IMR-90 (cell line): ENCODE measurements around the gene HADHA. TPM values are rescaled to one million over a fixed set of nuclear protein-coding genes. Genes with fewer than 3 reads are reported as not detected.

Experiments used
- ATAC-seq: fragments of 200-7000 bp; cut with Tn5 transposase; 2 replicates; pipeline ENCODE4 v1.9.1; 2020; ENCODE audit warnings: low read depth, mild to moderate bottlenecking, moderate library complexity
- BruUV-seq: library from RNA; stranded (reverse); fragments of 400-500 nt; replicated peaks from 2 replicates; lab custom pipeline; 2021; lab: Mats Ljungman, UMichigan
- CTCF ChIA-PET: fragments of 300-600 bp; formaldehyde crosslinking; extraction: SDS; loops from one replicate; lab custom pipeline; 2021; ENCODE audit warnings: antibody characterized with exemption; lab: Yijun Ruan, JAX
- POLR2A ChIA-PET: fragments of 300-600 bp; sonication (Branson Sonifier 250); formaldehyde crosslinking; loops from one replicate; lab custom pipeline; 2022; ENCODE audit warnings: antibody characterized with exemption; ENCODE audit not compliant: unreplicated experiment; lab: Charles Lee
- DNase-seq: peaks from one replicate; pipeline ENCODE4 v3.0.0; 2013
- H2AFZ ChIP-seq: replicated peaks from 2 replicates; pipeline ENCODE3; 2013; ENCODE audit warnings: low read length, mild to moderate bottlenecking; ENCODE audit not compliant: poor library complexity
- H2AK5ac ChIP-seq: 2 replicates; pipeline ENCODE4 v1.6.1; 2013; ENCODE audit warnings: low read depth, low read length, inconsistent platforms
- H2AK9ac ChIP-seq: replicated peaks from 2 replicates; pipeline ENCODE3; 2013; ENCODE audit warnings: mild to moderate bottlenecking, low read depth, low read length, moderate library complexity; ENCODE audit not compliant: poor library complexity
- H2BK120ac ChIP-seq: 2 replicates; pipeline ENCODE4 v1.6.1; 2013; ENCODE audit warnings: low read depth, low read length, inconsistent platforms
- H2BK15ac ChIP-seq: 3 replicates; pipeline ENCODE4 v1.6.1; 2013; ENCODE audit warnings: low read depth, low read length, inconsistent platforms
- H2BK20ac ChIP-seq: 2 replicates; pipeline ENCODE4 v1.6.1; 2013; ENCODE audit warnings: low read depth, mild to moderate bottlenecking, inconsistent platforms, low read length, moderate library complexity
- H2BK5ac ChIP-seq: 2 replicates; pipeline ENCODE4 v1.6.1; 2013; ENCODE audit warnings: mild to moderate bottlenecking, low read depth, low read length, inconsistent platforms; ENCODE audit not compliant: poor library complexity, severe bottlenecking
- H3K14ac ChIP-seq: replicated peaks from 2 replicates; pipeline ENCODE4 v1.6.1; 2013; ENCODE audit warnings: low read depth, low read length, inconsistent platforms
- H3K18ac ChIP-seq: 2 replicates; pipeline ENCODE4 v1.6.1; 2013; ENCODE audit warnings: low read depth, low read length, control low read depth
- H3K23ac ChIP-seq: 2 replicates; pipeline ENCODE4 v1.6.1; 2013; ENCODE audit warnings: low read depth, low read length, inconsistent platforms
- H3K27ac ChIP-seq: 2 replicates; pipeline ENCODE4 v1.5.1; 2013; ENCODE audit warnings: mild to moderate bottlenecking, control low read depth, low read length; ENCODE audit not compliant: insufficient read depth
- H3K27me3 ChIP-seq: 2 replicates; pipeline ENCODE4 v1.6.1; 2013; ENCODE audit warnings: low read length; ENCODE audit not compliant: control insufficient read depth, insufficient read depth
- H3K36me3 ChIP-seq: 2 replicates; pipeline ENCODE4 v1.6.1; 2013; ENCODE audit warnings: low read length, mixed read lengths; ENCODE audit not compliant: control insufficient read depth, insufficient read depth
- H3K4ac ChIP-seq: 2 replicates; pipeline ENCODE4 v1.6.1; 2013; ENCODE audit warnings: low read depth, low read length, inconsistent platforms
- H3K4me1 ChIP-seq: 2 replicates; pipeline ENCODE4 v1.6.1; 2013; ENCODE audit warnings: low read length, mixed read lengths; ENCODE audit not compliant: control insufficient read depth, insufficient read depth
- H3K4me2 ChIP-seq: 2 replicates; pipeline ENCODE4 v1.6.1; 2013; ENCODE audit warnings: low read depth, mild to moderate bottlenecking, control low read depth, low read length, moderate library complexity
- H3K4me3 ChIP-seq: 2 replicates; pipeline ENCODE4 v1.5.1; 2013; ENCODE audit warnings: low read depth, mild to moderate bottlenecking, control low read depth, low read length, moderate library complexity; ENCODE audit not compliant: insufficient read depth
- H3K56ac ChIP-seq: 2 replicates; pipeline ENCODE4 v1.6.1; 2013; ENCODE audit warnings: low read length, inconsistent platforms; ENCODE audit not compliant: insufficient read depth; ENCODE audit errors: extremely low read depth
- H3K79me1 ChIP-seq, 2 experiments: 2 replicates each; pipeline ENCODE4 v1.6.1; 2013; ENCODE audit warnings: low read length in 2 of 2, inconsistent platforms in 1 of 2, low read depth in 1 of 2
- H3K9ac ChIP-seq: 2 replicates; pipeline ENCODE4 v1.6.1; 2013; ENCODE audit warnings: low read depth, low read length, control low read depth
- H3K9me1 ChIP-seq: 2 replicates; pipeline ENCODE4 v1.6.1; 2013; ENCODE audit warnings: low read length, inconsistent platforms; ENCODE audit not compliant: insufficient read depth
- H3K9me3 ChIP-seq: 2 replicates; pipeline ENCODE4 v1.6.1; 2013; ENCODE audit warnings: low read length; ENCODE audit not compliant: control insufficient read depth, insufficient read depth
- H4K20me1 ChIP-seq: 2 replicates; pipeline ENCODE4 v1.6.1; 2013; ENCODE audit warnings: low read length, inconsistent platforms; ENCODE audit not compliant: insufficient read depth
- H4K5ac ChIP-seq: 2 replicates; pipeline ENCODE4 v1.6.1; 2013; ENCODE audit warnings: mild to moderate bottlenecking, low read depth, low read length, control low read depth
- H4K8ac ChIP-seq, 2 experiments: 2 replicates each; pipeline ENCODE4 v1.6.1; 2013; ENCODE audit warnings: low read depth in 2 of 2, low read length in 2 of 2, control low read depth in 1 of 2, inconsistent platforms in 1 of 2
- H4K91ac ChIP-seq: 2 replicates; pipeline ENCODE4 v1.6.1; 2013; ENCODE audit warnings: low read depth, low read length, inconsistent platforms; ENCODE audit not compliant: insufficient read depth
- FOS ChIP-seq: fragments of 150-350 bp; IDR thresholded peaks from 2 replicates; pipeline ENCODE4 v1.6.1; 2016; ENCODE audit warnings: low read depth, low read length
- MAZ ChIP-seq: IDR thresholded peaks from 2 replicates; pipeline ENCODE4 v1.6.1; 2012; ENCODE audit warnings: low read depth, mild to moderate bottlenecking, low read length, improper control_type of control experiment, moderate library complexity, borderline replicate concordance
- NFE2L2 ChIP-seq: fragments of 150-350 bp; IDR thresholded peaks from 2 replicates; pipeline ENCODE4 v1.6.1; 2016; ENCODE audit warnings: low read depth, mild to moderate bottlenecking, low read length
- POLR2A ChIP-seq: IDR thresholded peaks from 2 replicates; pipeline ENCODE4 v1.6.1; 2012; ENCODE audit warnings: mild to moderate bottlenecking, low read depth, low read length
- RAD21 ChIP-seq: IDR thresholded peaks from 2 replicates; pipeline ENCODE4 v1.6.1; 2012; ENCODE audit warnings: low read length, improper control_type of control experiment
- SMC3 ChIP-seq: fragments of 150-350 bp; IDR thresholded peaks from 2 replicates; pipeline ENCODE4 v1.6.1; 2016; ENCODE audit warnings: low read depth, mild to moderate bottlenecking, antibody characterized with exemption, low read length, moderate library complexity
- WGBS, 2 experiments: methylation state at CpG; one replicate each; pipeline versions ENCODE4 v1.1.5 to v1.1.7; 2013; ENCODE audit warnings: missing lambda C conversion rate in 2 of 2; ENCODE audit not compliant: insufficient read length in 1 of 2; ENCODE audit errors: extremely low coverage in 2 of 2; 5-methylcytosine and 5-hydroxymethylcytosine counted together
- dilution Hi-C: fragments of 300-500 bp; cut with HindIII; formaldehyde crosslinking; loops from one replicate; pipeline ENCODE4 v1.14.3; 2018; ENCODE audit warnings: low sequenced_read_pairs; ENCODE audit not compliant: unreplicated experiment
- in situ Hi-C: fragments of 300-500 bp; cut with MboI; formaldehyde crosslinking; loops from 3 replicates; pipeline ENCODE4 v1.14.3; 2019; ENCODE audit warnings: low sequenced_read_pairs, inconsistent platforms, mixed read lengths
- intact Hi-C: fragments of 100-400 bp; cut with micrococcal nuclease; formaldehyde crosslinking; loops from 2 replicates; pipeline ENCODE4 v1.10.0; 2022
- polyA plus RNA-seq, 3 experiments: library from polyadenylated mRNA; depleted of rRNA; stranded (reverse); fragments of >200 nt; gene quantifications; 2 replicates each; pipeline ENCODE4 v1.2.3, GENCODE V29; 2012; ENCODE audit warnings: low replicate concordance in 1 of 3
- total RNA-seq: library from RNA; depleted of rRNA; stranded (reverse); fragments of >200 nt; gene quantifications from 2 replicates; pipeline ENCODE4 v1.2.3, GENCODE V29; 2012
- TF ChIP-seq, protein P1 (sequence below): conservative IDR thresholded peaks from 2 replicates; pipeline ENCODE4 v1.5.1; 2012; ENCODE audit warnings: mild to moderate bottlenecking, low read depth, low read length, improper control_type of control experiment
- TF ChIP-seq, protein P2 (sequence below): fragments of 150-350 bp; IDR thresholded peaks from 2 replicates; pipeline ENCODE4 v1.6.1; 2016; ENCODE audit warnings: low read depth, mild to moderate bottlenecking, low read length, moderate library complexity, borderline replicate concordance
- TF ChIP-seq, protein P3 (sequence below): fragments of 150-350 bp; IDR thresholded peaks from 2 replicates; pipeline ENCODE4 v1.6.1; 2017; ENCODE audit warnings: mild to moderate bottlenecking, antibody characterized with exemption, low read length, low read depth

The HADHA gene
- total and polyA plus RNA-seq, 2 of the 4 experiments (the other 2 are of a cell fraction) = 52.7 to 111 TPM

- TF ChIP-seq, protein P1, sequence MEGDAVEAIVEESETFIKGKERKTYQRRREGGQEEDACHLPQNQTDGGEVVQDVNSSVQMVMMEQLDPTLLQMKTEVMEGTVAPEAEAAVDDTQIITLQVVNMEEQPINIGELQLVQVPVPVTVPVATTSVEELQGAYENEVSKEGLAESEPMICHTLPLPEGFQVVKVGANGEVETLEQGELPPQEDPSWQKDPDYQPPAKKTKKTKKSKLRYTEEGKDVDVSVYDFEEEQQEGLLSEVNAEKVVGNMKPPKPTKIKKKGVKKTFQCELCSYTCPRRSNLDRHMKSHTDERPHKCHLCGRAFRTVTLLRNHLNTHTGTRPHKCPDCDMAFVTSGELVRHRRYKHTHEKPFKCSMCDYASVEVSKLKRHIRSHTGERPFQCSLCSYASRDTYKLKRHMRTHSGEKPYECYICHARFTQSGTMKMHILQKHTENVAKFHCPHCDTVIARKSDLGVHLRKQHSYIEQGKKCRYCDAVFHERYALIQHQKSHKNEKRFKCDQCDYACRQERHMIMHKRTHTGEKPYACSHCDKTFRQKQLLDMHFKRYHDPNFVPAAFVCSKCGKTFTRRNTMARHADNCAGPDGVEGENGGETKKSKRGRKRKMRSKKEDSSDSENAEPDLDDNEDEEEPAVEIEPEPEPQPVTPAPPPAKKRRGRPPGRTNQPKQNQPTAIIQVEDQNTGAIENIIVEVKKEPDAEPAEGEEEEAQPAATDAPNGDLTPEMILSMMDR = no peak
These were observed 65.5 kb downstream of the HADHA start (continued) for GRCh38 chr2:26178746-26179436.

DNA sequence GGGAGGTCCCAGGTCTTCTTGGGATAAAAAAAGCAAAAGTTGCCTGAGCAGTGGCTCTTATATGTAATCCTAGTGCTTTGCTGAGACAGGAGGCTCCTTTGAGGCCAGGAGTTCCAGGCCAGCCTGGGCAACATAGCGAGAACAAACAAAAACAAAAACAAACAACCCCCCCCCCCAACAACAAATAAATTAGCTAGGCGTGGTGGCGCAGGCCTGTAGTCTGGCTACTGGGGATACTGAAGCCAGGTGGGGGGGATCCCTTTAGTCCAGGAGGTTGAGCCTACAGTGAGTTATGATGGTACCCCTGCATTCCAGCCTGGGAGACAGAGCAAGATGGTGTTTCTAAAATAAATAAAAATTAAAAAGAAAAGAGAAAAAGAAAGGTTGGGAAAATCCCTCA, 66.2 kb downstream of the HADHA start:
- ChIA-PET CTCF (no interaction called here), POLR2A (no interaction called here)
- H3K23ac ChIP-seq = 0 out of 2 replicates have a peak overlapping the region, but pooled peaks have one; percentile 56
- no peak overlapping the region for H2BK120ac ChIP-seq
- dilution Hi-C loops (no loop called here), in situ Hi-C loops (no loop called here), intact Hi-C loops (no loop called here)
- no peak overlapping the region for H2BK15ac ChIP-seq
- H3K27me3 ChIP-seq = peaks cover 32% of the 10 kb centered on the region
- H4K8ac ChIP-seq = no peak overlapping the region; a peak in 1 of 4 replicates
- no peak overlapping the region for H3K14ac ChIP-seq
- H2BK20ac ChIP-seq = no peak overlapping the region
- no peak overlapping the region for H4K91ac ChIP-seq
- no peak overlapping the region for H3K18ac ChIP-seq
- H2AK5ac ChIP-seq = no peak overlapping the region
- H3K4me3 ChIP-seq = no peak overlapping the region
- ATAC-seq (no peak; the same call in 1 of the 2 replicates), DNase-seq (no peak)
- H3K4me1 ChIP-seq = no peaks in the 10 kb centered on the region
- no peaks in the 10 kb centered on the region for H3K9me1 ChIP-seq
- H2BK5ac ChIP-seq = no peak overlapping the region
- H3K56ac ChIP-seq = no peak overlapping the region
- H4K20me1 ChIP-seq = no peaks in the 10 kb centered on the region
- no peak overlapping the region for H3K9ac ChIP-seq
- WGBS, 2 experiments = no CpG with 5 or more reads among the region's 3 CpGs
- H4K5ac ChIP-seq = no peak overlapping the region; the same call in 1 of the 2 replicates
- H3K4ac ChIP-seq = no peak overlapping the region
- no peak overlapping the region for H3K27ac ChIP-seq
- H3K79me1 ChIP-seq = no peaks in the 10 kb centered on the region
- H2AK9ac ChIP-seq = no peak overlapping the region
- H3K4me2 ChIP-seq = no peak overlapping the region; the same call in 1 of the 2 replicates
- no TSS peak for BruUV-seq
- H3K9me3 ChIP-seq = no peaks in the 10 kb centered on the region
- H2AFZ ChIP-seq = no peak overlapping the region
- no peaks in the 10 kb centered on the region for H3K36me3 ChIP-seq
- TF ChIP-seq MAZ = no peak
- TF ChIP-seq, protein P2, sequence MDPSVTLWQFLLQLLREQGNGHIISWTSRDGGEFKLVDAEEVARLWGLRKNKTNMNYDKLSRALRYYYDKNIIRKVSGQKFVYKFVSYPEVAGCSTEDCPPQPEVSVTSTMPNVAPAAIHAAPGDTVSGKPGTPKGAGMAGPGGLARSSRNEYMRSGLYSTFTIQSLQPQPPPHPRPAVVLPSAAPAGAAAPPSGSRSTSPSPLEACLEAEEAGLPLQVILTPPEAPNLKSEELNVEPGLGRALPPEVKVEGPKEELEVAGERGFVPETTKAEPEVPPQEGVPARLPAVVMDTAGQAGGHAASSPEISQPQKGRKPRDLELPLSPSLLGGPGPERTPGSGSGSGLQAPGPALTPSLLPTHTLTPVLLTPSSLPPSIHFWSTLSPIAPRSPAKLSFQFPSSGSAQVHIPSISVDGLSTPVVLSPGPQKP = no peak
- no peak for TF ChIP-seq POLR2A
- TF ChIP-seq, protein P3, sequence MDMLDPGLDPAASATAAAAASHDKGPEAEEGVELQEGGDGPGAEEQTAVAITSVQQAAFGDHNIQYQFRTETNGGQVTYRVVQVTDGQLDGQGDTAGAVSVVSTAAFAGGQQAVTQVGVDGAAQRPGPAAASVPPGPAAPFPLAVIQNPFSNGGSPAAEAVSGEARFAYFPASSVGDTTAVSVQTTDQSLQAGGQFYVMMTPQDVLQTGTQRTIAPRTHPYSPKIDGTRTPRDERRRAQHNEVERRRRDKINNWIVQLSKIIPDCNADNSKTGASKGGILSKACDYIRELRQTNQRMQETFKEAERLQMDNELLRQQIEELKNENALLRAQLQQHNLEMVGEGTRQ = no peak
- TF ChIP-seq, protein P1 = no peak
- no peak for TF ChIP-seq SMC3
- TF ChIP-seq FOS = no peak
- no peak for TF ChIP-seq NFE2L2
- TF ChIP-seq RAD21 = no peak
